Esophagus squamous epithelium (tissue), 5 donors: Measurements from ENCODE around the gene MYO1C. TPM values are rescaled to one million over a fixed set of nuclear protein-coding genes. Genes with fewer than 3 reads are reported as not detected.
A peak's percentile ranks its signal among the peaks of the same experiment; 100 is the strongest.

Experiments
- DNase-seq: peaks from one replicate; lab custom pipeline; 2025; lab: John Stamatoyannopoulos, UW
- H3K27ac ChIP-seq, 4 donors: fragments of 200-600 bp; sonication (generic); one replicate each; pipeline ENCODE4 v1.5.1; 2016 to 2019; ENCODE audit warnings: mild to moderate bottlenecking in 1 of 4
- H3K27me3 ChIP-seq, 4 donors: fragments of 200-600 bp; sonication (generic); 1 replicate in 3 of 4; 2 replicates in 1 of 4; pipeline versions ENCODE4 v1.5.1 to v1.6.0; 2017 to 2021; ENCODE audit warnings: antibody characterized with exemption in 1 of 4
- H3K36me3 ChIP-seq, 3 donors: fragments of 200-600 bp; sonication (generic); one replicate each; pipeline ENCODE4 v1.5.1; 2016 to 2019
- H3K4me1 ChIP-seq, 3 donors: fragments of 200-600 bp; sonication (generic); one replicate each; pipeline ENCODE4 v1.5.1; 2017 to 2019
- H3K4me3 ChIP-seq, 4 donors: fragments of 200-600 bp; sonication (generic); 1 replicate in 3 of 4; 2 replicates in 1 of 4; pipeline ENCODE4 v1.5.1; 2016 to 2019; ENCODE audit warnings: mild to moderate bottlenecking in 2 of 4, moderate library complexity in 1 of 4
- H3K9me3 ChIP-seq, 3 donors: fragments of 200-600 bp; sonication (generic); one replicate each; pipeline ENCODE4 v1.5.1; 2016 to 2019
- POLR2A ChIP-seq, 4 donors: fragments of 450-650 bp; IDR thresholded peaks; one replicate each; pipeline ENCODE4 v1.6.1; 2017; ENCODE audit warnings: antibody characterized with exemption in 4 of 4, mild to moderate bottlenecking in 4 of 4, moderate library complexity in 3 of 4
- WGBS, 2 donors: methylation state at CpG; one replicate each; pipeline ENCODE4 v1.1.5; 2018; 5-methylcytosine and 5-hydroxymethylcytosine counted together
- intact Hi-C: fragments of 100-400 bp; cut with DNase I; formaldehyde crosslinking; loops from one replicate; pipeline ENCODE4 v1.15.0; 2022
- total RNA-seq, 4 donors: library from RNA; depleted of rRNA; stranded (reverse); fragments of >200 nt; gene quantifications; one replicate each; pipeline ENCODE4 v1.1.0, GENCODE V29; 2016
- TF ChIP-seq, protein P1 (sequence below), 6 experiments: fragments of 450-650 bp in 4 of 6; fragments of 200-600 bp in 2 of 6; sonication (generic) in 2 of 6; IDR thresholded peaks; one replicate each; pipeline ENCODE4 v1.5.1; 2016 to 2019; ENCODE audit warnings: antibody characterized with exemption in 6 of 6, mild to moderate bottlenecking in 4 of 6, moderate library complexity in 4 of 6
- donor health status: DM: yes; HTN: yes; CAD: no.

MYO1C gene
- total RNA-seq, 4 donors from 2014 or later = 62.0 to 80.5 (median 64.2) TPM

DNA sequence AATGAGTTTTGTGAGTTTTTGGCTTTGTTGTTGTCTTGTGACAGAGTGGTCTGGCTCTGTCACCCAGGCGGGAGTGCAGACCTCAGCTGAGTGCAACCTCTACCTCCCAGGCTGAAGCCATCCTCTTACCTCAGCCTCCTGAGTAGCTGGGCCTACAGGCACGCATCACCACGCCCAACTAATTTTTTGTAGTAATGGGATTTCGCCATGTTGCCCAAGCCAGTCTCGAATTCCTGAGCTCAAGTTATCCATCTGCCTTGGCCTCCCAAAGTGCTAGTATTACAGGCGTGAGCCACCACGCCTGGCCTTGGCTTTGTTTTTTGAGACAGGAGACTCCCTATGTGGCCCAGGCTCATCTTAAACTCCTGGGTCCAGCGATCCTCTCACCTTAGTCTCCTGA lies 51.6 kb downstream of the MYO1C start:
- Histone ChIP-seq H3K4me3 (no peak overlapping the region), H3K4me1 (peaks cover 0 to 42% (median 3%) of the 10 kb centered on the region in 3 donors), H3K36me3 (peaks cover 8 to 39% (median 12%) of the 10 kb centered on the region in 3 donors), H3K27ac (no peak overlapping the region), H3K9me3 (no peaks in the 10 kb centered on the region), H3K27me3 (no peaks in the 10 kb centered on the region)
- intact Hi-C loops = no loop called here
- TF ChIP-seq, protein P1, sequence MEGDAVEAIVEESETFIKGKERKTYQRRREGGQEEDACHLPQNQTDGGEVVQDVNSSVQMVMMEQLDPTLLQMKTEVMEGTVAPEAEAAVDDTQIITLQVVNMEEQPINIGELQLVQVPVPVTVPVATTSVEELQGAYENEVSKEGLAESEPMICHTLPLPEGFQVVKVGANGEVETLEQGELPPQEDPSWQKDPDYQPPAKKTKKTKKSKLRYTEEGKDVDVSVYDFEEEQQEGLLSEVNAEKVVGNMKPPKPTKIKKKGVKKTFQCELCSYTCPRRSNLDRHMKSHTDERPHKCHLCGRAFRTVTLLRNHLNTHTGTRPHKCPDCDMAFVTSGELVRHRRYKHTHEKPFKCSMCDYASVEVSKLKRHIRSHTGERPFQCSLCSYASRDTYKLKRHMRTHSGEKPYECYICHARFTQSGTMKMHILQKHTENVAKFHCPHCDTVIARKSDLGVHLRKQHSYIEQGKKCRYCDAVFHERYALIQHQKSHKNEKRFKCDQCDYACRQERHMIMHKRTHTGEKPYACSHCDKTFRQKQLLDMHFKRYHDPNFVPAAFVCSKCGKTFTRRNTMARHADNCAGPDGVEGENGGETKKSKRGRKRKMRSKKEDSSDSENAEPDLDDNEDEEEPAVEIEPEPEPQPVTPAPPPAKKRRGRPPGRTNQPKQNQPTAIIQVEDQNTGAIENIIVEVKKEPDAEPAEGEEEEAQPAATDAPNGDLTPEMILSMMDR (IDR thresholded peaks at IDR 0.05) = no peak
- TF ChIP-seq POLR2A (IDR thresholded peaks at IDR 0.05) = no peak
- DNase-seq = no peak
- WGBS, 2 donors = 96 to 97% methylated on average over 7 to 8 of the region's 8 CpGs

DNA sequence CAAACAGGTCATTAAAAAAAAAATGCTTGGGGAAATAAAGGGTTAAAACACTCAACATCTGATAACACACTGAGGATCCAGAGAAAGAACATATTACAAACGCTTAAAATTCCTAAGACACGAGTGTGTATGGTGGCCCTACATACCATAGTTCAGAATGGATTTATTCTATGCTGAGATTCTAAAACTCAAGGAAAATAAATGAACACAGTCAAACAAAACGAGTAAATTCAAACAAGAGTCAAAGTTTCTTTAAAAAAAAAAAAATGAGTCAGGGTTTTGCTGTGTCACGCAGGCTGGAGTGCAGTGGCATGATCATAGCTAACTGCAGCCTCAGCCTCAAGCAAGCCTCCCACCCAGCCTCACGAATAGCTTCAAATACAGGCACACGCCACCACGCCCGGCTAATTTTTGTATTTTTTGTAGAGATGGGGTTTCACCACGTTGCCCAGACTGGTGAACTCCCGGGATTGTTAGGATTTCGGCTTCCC lies 53.8 kb downstream of the MYO1C start:
- Histone ChIP-seq H3K27ac (peak overlapping the region in 2 of 4 donors; percentile 7 to 46), H3K9me3 (no peaks in the 10 kb centered on the region), H3K4me1 (peaks cover 0 to 26% (median 0%) of the 10 kb centered on the region in 3 donors), H3K36me3 (peaks cover 11 to 62% (median 14%) of the 10 kb centered on the region in 3 donors), H3K27me3 (no peaks in the 10 kb centered on the region), H3K4me3 (no peak overlapping the region)
- WGBS, 2 donors = 48 to 69% methylated on average over 10 to 11 of the region's 11 CpGs
- TF ChIP-seq, protein P1 (IDR thresholded peaks at IDR 0.05) = no peak
- TF ChIP-seq POLR2A (IDR thresholded peaks at IDR 0.05) = no peak
- DNase-seq = no peak
- intact Hi-C loops = loop anchor here (10.0 kb wide), 1 partner anchor 64 kb away; no protein-coding TSS in a partner anchor

DNA sequence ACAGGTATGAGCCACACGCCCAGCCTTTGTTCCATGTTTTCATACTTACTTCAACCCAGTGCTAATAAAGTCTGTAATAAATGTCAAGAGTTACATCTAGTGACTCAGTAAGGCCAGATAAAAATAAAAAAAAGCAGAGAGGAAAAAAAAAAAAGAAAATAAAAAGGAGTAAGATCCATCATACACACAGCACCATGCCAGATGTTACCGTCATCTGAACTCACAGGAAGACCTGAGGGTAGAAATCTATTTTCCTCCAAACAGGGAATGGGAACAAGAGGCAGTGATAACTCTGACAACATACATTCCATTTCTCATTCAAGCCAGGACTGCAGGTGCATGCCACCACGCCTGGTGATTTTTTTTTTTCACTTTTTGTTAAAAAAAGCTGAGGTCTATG lies 57.2 kb downstream of the MYO1C start:
- H3K4me1 ChIP-seq = peaks cover 0 to 43% (median 0%) of the 10 kb centered on the region in 3 donors
- H3K9me3 ChIP-seq = no peaks in the 10 kb centered on the region
- H3K27me3 ChIP-seq = no peaks in the 10 kb centered on the region
- WGBS, 2 donors = 78 to 91% methylated on average over 3 of the region's 3 CpGs
- TF ChIP-seq POLR2A (IDR thresholded peaks at IDR 0.05) = no peak
- TF ChIP-seq, protein P1 (IDR thresholded peaks at IDR 0.05) = no peak
- H3K27ac ChIP-seq = no peak overlapping the region
- H3K4me3 ChIP-seq = no peak overlapping the region
- H3K36me3 ChIP-seq = peaks cover 14 to 71% (median 14%) of the 10 kb centered on the region in 3 donors
- intact Hi-C loops = loop anchor here (10.0 kb wide), 1 partner anchor 61 kb away; no protein-coding TSS in a partner anchor
- no peak for DNase-seq

DNA sequence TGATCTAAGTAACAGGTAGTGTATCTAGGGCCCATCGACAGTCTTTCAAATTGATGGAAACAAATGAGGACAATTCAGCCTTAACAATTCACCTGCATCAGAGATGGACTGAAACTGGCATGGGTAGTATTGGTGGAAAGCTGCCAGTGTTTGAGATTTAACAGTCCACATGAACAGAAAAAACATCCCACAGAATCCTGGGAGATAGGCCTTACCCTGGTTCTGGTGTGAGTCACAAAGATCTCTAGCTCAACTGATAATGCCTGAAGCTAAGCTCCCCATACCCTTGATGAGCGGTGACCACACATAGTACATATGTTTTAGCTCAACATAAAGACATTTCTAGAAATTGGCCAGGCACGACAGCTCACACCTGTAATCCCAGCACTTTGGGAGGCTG lies 58.3 kb downstream of the MYO1C start:
- H3K9me3 ChIP-seq = no peaks in the 10 kb centered on the region
- H3K4me1 ChIP-seq = peaks cover 0 to 37% (median 0%) of the 10 kb centered on the region in 3 donors
- DNase-seq = no peak
- no peak overlapping the region for H3K4me3 ChIP-seq
- TF ChIP-seq, protein P1 (IDR thresholded peaks at IDR 0.05) = no peak
- peaks cover 14 to 80% (median 16%) of the 10 kb centered on the region in 3 donors for H3K36me3 ChIP-seq
- 83 to 92% methylated on average over 2 of the region's 3 CpGs for WGBS, 2 donors
- H3K27ac ChIP-seq = no peak overlapping the region
- intact Hi-C loops = loop anchor here (10.0 kb wide), 1 partner anchor 59 kb away; no protein-coding TSS in a partner anchor
- H3K27me3 ChIP-seq = no peaks in the 10 kb centered on the region

DNA sequence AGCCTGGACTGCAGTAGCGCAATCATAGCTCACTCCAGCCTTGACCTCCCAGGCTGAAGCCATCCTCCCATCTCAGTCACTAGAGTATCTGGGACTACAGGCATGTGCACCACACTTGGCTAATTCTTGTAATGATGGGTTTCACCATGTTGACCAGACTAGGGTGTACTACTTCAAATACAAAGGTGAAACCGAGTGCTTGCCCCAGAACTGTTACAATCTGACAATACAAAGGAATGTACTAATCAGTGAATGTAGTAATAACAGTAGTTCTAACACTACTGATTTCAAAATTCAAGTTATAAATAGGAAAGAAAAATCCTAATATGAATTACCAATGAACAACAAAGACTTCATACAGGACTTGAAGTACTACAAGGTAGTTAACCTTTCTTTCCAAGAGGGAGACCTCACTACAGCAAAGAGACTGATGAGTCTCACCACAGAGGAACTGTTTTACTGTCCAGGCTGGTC lies 60.8 kb downstream of the MYO1C start:
- Histone ChIP-seq H3K36me3 (peaks cover 12 to 95% (median 14%) of the 10 kb centered on the region in 3 donors), H3K4me1 (peaks cover 0 to 24% (median 0%) of the 10 kb centered on the region in 3 donors), H3K27ac (no peak overlapping the region), H3K27me3 (no peaks in the 10 kb centered on the region), H3K9me3 (no peaks in the 10 kb centered on the region), H3K4me3 (no peak overlapping the region)
- intact Hi-C loops = loop anchor here (10.0 kb wide), 1 partner anchor 57 kb away; no protein-coding TSS in a partner anchor
- DNase-seq = no peak
- TF ChIP-seq, protein P1 (IDR thresholded peaks at IDR 0.05) = no peak
- no peak for TF ChIP-seq POLR2A (IDR thresholded peaks at IDR 0.05)
- WGBS, 2 donors = 80 to 84% methylated on average over 2 of the region's 2 CpGs
